RWPE2 (cell line): Measurements from ENCODE around the gene CX3CL1.

ENCODE experiments used
- ATAC-seq: fragments of 200-7000 bp; cut with Tn5 transposase; 3 replicates; pipeline ENCODE4 v1.9.1; 2021; ENCODE audit warnings: low read depth
- DNase-seq: peaks from one replicate; pipeline ENCODE4 v3.0.0-alpha.2; 2020; ENCODE audit warnings: low spot score
- H3K27ac ChIP-seq: fragments of 450-650 bp; 2 replicates; pipeline ENCODE4 v1.5.1; 2017; ENCODE audit warnings: mild to moderate bottlenecking; ENCODE audit not compliant: poor library complexity, severe bottlenecking
- H3K27me3 ChIP-seq: fragments of 250-450 bp; sonication (Bioruptor Pico); 2 replicates; pipeline ENCODE4 v1.5.1; 2021; ENCODE audit warnings: mild to moderate bottlenecking, moderate library complexity; ENCODE audit not compliant: insufficient read depth, poor library complexity, severe bottlenecking
- H3K36me3 ChIP-seq: fragments of 250-450 bp; sonication (Bioruptor Pico); 2 replicates; pipeline ENCODE4 v1.5.1; 2020; ENCODE audit warnings: low read depth, mild to moderate bottlenecking, moderate library complexity
- H3K4me1 ChIP-seq: fragments of 250-450 bp; sonication (Bioruptor Pico); 2 replicates; pipeline ENCODE4 v1.5.1; 2021; ENCODE audit warnings: mild to moderate bottlenecking, moderate library complexity; ENCODE audit not compliant: insufficient read depth, poor library complexity, severe bottlenecking
- H3K4me3 ChIP-seq: fragments of 250-450 bp; sonication (Bioruptor Pico); 2 replicates; pipeline ENCODE4 v1.5.1; 2021; ENCODE audit warnings: mild to moderate bottlenecking, moderate library complexity; ENCODE audit not compliant: severe bottlenecking
- H3K9me3 ChIP-seq: fragments of 250-450 bp; sonication (Bioruptor Pico); 2 replicates; pipeline ENCODE4 v1.5.1; 2021; ENCODE audit warnings: mild to moderate bottlenecking, moderate library complexity; ENCODE audit not compliant: severe bottlenecking
- CTCF ChIP-seq: fragments of 450-650 bp; IDR thresholded peaks from one replicate; pipeline ENCODE4 v1.5.1; 2017; ENCODE audit warnings: mild to moderate bottlenecking, moderate library complexity; ENCODE audit not compliant: poor library complexity, severe bottlenecking

The CX3CL1 gene

GRCh38 chr16:57356547-57356946 lies 15.7 kb upstream of the CX3CL1 start:
- Histone ChIP-seq H3K4me1 (peaks cover 5% of the 10 kb centered on the region), H3K27ac (no peak overlapping the region), H3K36me3 (no peaks in the 10 kb centered on the region), H3K9me3 (no peaks in the 10 kb centered on the region), H3K4me3 (no peak overlapping the region), H3K27me3 (no peaks in the 10 kb centered on the region)
- TF ChIP-seq CTCF: no peak
- no peak for DNase-seq
- no peak for ATAC-seq

GRCh38 chr16:57357330-57358085 lies 14.8 kb upstream of the CX3CL1 start:
- Histone ChIP-seq H3K9me3 (no peaks in the 10 kb centered on the region), H3K4me1 (peaks cover 5% of the 10 kb centered on the region), H3K36me3 (no peaks in the 10 kb centered on the region), H3K27me3 (no peaks in the 10 kb centered on the region), H3K4me3 (no peak overlapping the region), H3K27ac (no peak overlapping the region)
- ATAC-seq (no peak), DNase-seq (no peak)
- no peak for TF ChIP-seq CTCF

GRCh38 chr16:57358086-57358420 lies 14.2 kb upstream of the CX3CL1 start:
- ATAC-seq: no peak
- DNase-seq: no peak
- no peak overlapping the region for H3K27ac ChIP-seq
- H3K27me3 ChIP-seq: no peaks in the 10 kb centered on the region
- no peaks in the 10 kb centered on the region for H3K36me3 ChIP-seq
- TF ChIP-seq CTCF: no peak
- H3K9me3 ChIP-seq: no peaks in the 10 kb centered on the region
- H3K4me1 ChIP-seq: peaks cover 5% of the 10 kb centered on the region
- H3K4me3 ChIP-seq: no peak overlapping the region

- H3K4me3 ChIP-seq: no peak within 1 kb of the TSS
- no peaks in the 10 kb centered on the region for H3K36me3 ChIP-seq
- H3K27ac ChIP-seq: no peak within 1 kb of the TSS
Measured at GRCh38 chr16:57358527-57359095, 13.7 kb upstream of the CX3CL1 start, which contains the start of gene CCL22. CCL22 (plus strand) TSS chr16:57358783; CDS start chr16:57358817, 34 bp downstream.

More at GRCh38 chr16:57358527-57359095, 13.7 kb upstream of the CX3CL1 start, which contains the start of gene CCL22:
- no peaks in the 10 kb centered on the region for H3K27me3 ChIP-seq
- peaks cover 5% of the 10 kb centered on the region for H3K4me1 ChIP-seq
- DNase-seq (no peak), ATAC-seq (peak; percentile 53; the same call in 2 of the 3 replicates)
- H3K9me3 ChIP-seq: no peaks in the 10 kb centered on the region
- TF ChIP-seq CTCF: no peak
